OCI-LY3 (cell line): Measurements from ENCODE around the gene CCT6A.

Experiments
- EZH2phosphoT487 ChIP-seq: fragments of 200-600 bp; shearing (Covaris generic); IDR thresholded peaks from 2 replicates; pipeline ENCODE4 v1.6.1; 2018; ENCODE audit warnings: antibody characterized with exemption, mixed run types, low read depth
- TF ChIP-seq, protein P1 (sequence below): fragments of 200-600, 300-600 bp; sonication (generic); IDR thresholded peaks from 2 replicates; pipeline ENCODE4 v1.5.1; 2014; ENCODE audit warnings: antibody characterized with exemption, low read length, low read depth

DNA sequence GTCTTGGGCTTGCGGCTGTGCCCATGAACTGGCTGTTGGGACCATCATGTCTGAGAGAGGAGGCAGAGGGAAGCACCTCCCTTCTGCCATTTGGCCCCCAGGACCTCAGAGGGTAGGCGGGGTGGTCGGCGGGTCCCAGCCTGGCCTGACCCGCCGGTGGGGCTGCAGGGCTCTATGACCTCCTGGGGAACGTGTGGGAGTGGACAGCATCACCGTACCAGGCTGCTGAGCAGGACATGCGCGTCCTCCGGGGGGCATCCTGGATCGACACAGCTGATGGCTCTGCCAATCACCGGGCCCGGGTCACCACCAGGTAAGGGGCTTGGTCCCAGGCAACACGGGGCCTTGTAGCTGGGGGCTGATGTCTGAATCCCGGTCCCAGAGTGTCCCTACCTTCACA, 26.6 kb downstream of the CCT6A start:
- no peak for TF ChIP-seq EZH2phosphoT487
- TF ChIP-seq, protein P1, sequence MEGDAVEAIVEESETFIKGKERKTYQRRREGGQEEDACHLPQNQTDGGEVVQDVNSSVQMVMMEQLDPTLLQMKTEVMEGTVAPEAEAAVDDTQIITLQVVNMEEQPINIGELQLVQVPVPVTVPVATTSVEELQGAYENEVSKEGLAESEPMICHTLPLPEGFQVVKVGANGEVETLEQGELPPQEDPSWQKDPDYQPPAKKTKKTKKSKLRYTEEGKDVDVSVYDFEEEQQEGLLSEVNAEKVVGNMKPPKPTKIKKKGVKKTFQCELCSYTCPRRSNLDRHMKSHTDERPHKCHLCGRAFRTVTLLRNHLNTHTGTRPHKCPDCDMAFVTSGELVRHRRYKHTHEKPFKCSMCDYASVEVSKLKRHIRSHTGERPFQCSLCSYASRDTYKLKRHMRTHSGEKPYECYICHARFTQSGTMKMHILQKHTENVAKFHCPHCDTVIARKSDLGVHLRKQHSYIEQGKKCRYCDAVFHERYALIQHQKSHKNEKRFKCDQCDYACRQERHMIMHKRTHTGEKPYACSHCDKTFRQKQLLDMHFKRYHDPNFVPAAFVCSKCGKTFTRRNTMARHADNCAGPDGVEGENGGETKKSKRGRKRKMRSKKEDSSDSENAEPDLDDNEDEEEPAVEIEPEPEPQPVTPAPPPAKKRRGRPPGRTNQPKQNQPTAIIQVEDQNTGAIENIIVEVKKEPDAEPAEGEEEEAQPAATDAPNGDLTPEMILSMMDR, result no peak
